Lower lobe of right lung (tissue), 2 donors: ENCODE results near the gene NPLOC4. TPM values are rescaled to one million over a fixed set of nuclear protein-coding genes. Genes with fewer than 3 reads are reported as not detected.
A peak's percentile ranks its signal among the peaks of the same experiment; 100 is the strongest.
"Not testable (repeated sequence)": the region's sequence is repeated elsewhere in the genome, so short reads cannot be mapped to it uniquely, and the experiment has no call there.

Source experiments
- ATAC-seq, 2 donors: fragments of 200-7000 bp; cut with Tn5 transposase; one replicate each; pipeline ENCODE4 v1.9.1; 2020 to 2022; ENCODE audit warnings: mild to moderate bottlenecking in 2 of 2, moderate library complexity in 2 of 2
- DNase-seq: peaks from one replicate; pipeline ENCODE4 v3.0.0-alpha.2; 2020
- H3K27ac ChIP-seq: fragments of 200-600 bp; one replicate; pipeline ENCODE4 v1.8.0; 2022
- H3K27me3 ChIP-seq: fragments of 200-600 bp; one replicate; pipeline ENCODE4 v1.8.0; 2022; ENCODE audit warnings: low read depth
- H3K36me3 ChIP-seq: fragments of 200-600 bp; one replicate; pipeline ENCODE4 v1.8.0; 2022; ENCODE audit warnings: mild to moderate bottlenecking
- H3K4me1 ChIP-seq: fragments of 200-600 bp; one replicate; pipeline ENCODE4 v1.8.0; 2022
- H3K4me3 ChIP-seq: fragments of 200-600 bp; one replicate; pipeline ENCODE4 v1.8.0; 2022; ENCODE audit warnings: mild to moderate bottlenecking
- H3K9me3 ChIP-seq: fragments of 200-600 bp; one replicate; pipeline ENCODE4 v1.8.0; 2022
- CTCF ChIP-seq: fragments of 200-600 bp; IDR thresholded peaks from one replicate; pipeline ENCODE4 v1.8.0; 2022; ENCODE audit warnings: antibody characterized with exemption, mild to moderate bottlenecking
- intact Hi-C: fragments of 100-400 bp; cut with DNase I; formaldehyde crosslinking; loops from one replicate; pipeline ENCODE4 v1.11.0; 2022
- total RNA-seq: library from RNA; stranded (reverse); fragmentation: NEBNext Ultra II Directional; extraction: Animal tissue kit (Norgen Biotek cat#: 25700); gene quantifications from one replicate; pipeline ENCODE4 v1.2.1, GENCODE V29; 2021
- donor health status: DM: no; HTN: yes; CAD: no; lungs with severe emphysema.

The NPLOC4 gene
- total RNA-seq, 1 donor from 2014 or later, result 69.6 TPM

- ATAC-seq (peak; percentile 44 to 75), DNase-seq (no peak)
- peak overlapping the region; percentile 12 for H3K27ac ChIP-seq
- no peaks in the 10 kb centered on the region for H3K4me1 ChIP-seq
- no peaks in the 10 kb centered on the region for H3K9me3 ChIP-seq
- no peak overlapping the region for H3K4me3 ChIP-seq
- no peak for TF ChIP-seq CTCF
- H3K27me3 ChIP-seq, result no peaks in the 10 kb centered on the region
- intact Hi-C loops, result no loop called here
- peaks cover 82% of the 10 kb centered on the region for H3K36me3 ChIP-seq
Measured at GRCh38 chr17:81621494-81622130, 15.3 kb downstream of the NPLOC4 start.

- H3K4me1 ChIP-seq, H3K27me3 ChIP-seq, H3K4me3 ChIP-seq, H3K9me3 ChIP-seq, intact Hi-C loops, H3K27ac ChIP-seq, ATAC-seq: not testable (repeated sequence)
- peaks cover 81% of the 10 kb centered on the region for H3K36me3 ChIP-seq
- DNase-seq, result peak; percentile 1
Measured at GRCh38 chr17:81618307-81618706, 18.6 kb downstream of the NPLOC4 start.

- Histone ChIP-seq H3K9me3 (no peaks in the 10 kb centered on the region), H3K27me3 (no peaks in the 10 kb centered on the region), H3K27ac (no peak overlapping the region), H3K36me3 (peaks cover 81% of the 10 kb centered on the region), H3K4me1 (no peaks in the 10 kb centered on the region), H3K4me3 (no peak overlapping the region)
- intact Hi-C loops, result no loop called here
- TF ChIP-seq CTCF, result no peak
- peak; percentile 19 for DNase-seq
- no peak for ATAC-seq
Measured at GRCh38 chr17:81616877-81617276, 20.0 kb downstream of the NPLOC4 start.

GRCh38 chr17:81615401-81615930 lies 21.4 kb downstream of the NPLOC4 start:
- intact Hi-C loops, result no loop called here
- TF ChIP-seq CTCF, result no peak
- ATAC-seq (no peak), DNase-seq (peak; percentile 5)
- Histone ChIP-seq H3K4me3 (no peak overlapping the region), H3K27me3 (no peaks in the 10 kb centered on the region), H3K4me1 (no peaks in the 10 kb centered on the region), H3K36me3 (peaks cover 75% of the 10 kb centered on the region), H3K27ac (no peak overlapping the region), H3K9me3 (no peaks in the 10 kb centered on the region)

- Histone ChIP-seq H3K4me1 (no peaks in the 10 kb centered on the region), H3K4me3 (no peak overlapping the region), H3K9me3 (no peaks in the 10 kb centered on the region), H3K36me3 (peaks cover 90% of the 10 kb centered on the region), H3K27me3 (no peaks in the 10 kb centered on the region), H3K27ac (no peak overlapping the region)
- intact Hi-C loops, result no loop called here
- ATAC-seq (no peak), DNase-seq (no peak)
- no peak for TF ChIP-seq CTCF
Measured at GRCh38 chr17:81612172-81612970, 24.5 kb downstream of the NPLOC4 start.
